Fibroblast of the aortic adventitia (primary cell): ENCODE results near the gene NHERF2. TPM values are rescaled to one million over a fixed set of nuclear protein-coding genes. Genes with fewer than 3 reads are reported as not detected.

Source experiments
- DNase-seq: peaks from one replicate; pipeline ENCODE4 v3.0.0-alpha.2; 2010; ENCODE audit warnings: low read depth
- H3K4me3 ChIP-seq: 2 replicates; pipeline ENCODE4 v1.5.1; 2011; ENCODE audit warnings: low read depth, mild to moderate bottlenecking, control low read depth, low read length, moderate library complexity
- CTCF ChIP-seq: IDR thresholded peaks from 2 replicates; pipeline ENCODE4 v1.5.1; 2011; ENCODE audit warnings: mild to moderate bottlenecking, low read length, control low read depth, inconsistent platforms; ENCODE audit not compliant: insufficient read depth
- total RNA-seq: library from RNA; depleted of rRNA; stranded (reverse); fragments of >200 nt; gene quantifications from 2 replicates; pipeline ENCODE4 v1.2.3, GENCODE V29; 2012; ENCODE audit warnings: low replicate concordance

Gene NHERF2
- total RNA-seq, 1 donor, result 26.3 TPM

GRCh38 chr16:2034696-2035430, 8.2 kb downstream of the NHERF2 start:
- no peak overlapping the region for H3K4me3 ChIP-seq

GRCh38 chr16:2035431-2036199, 8.9 kb downstream of the NHERF2 start:
- H3K4me3 ChIP-seq, result peak overlapping the region; percentile 17
- TF ChIP-seq CTCF, result no peak
- peak; percentile 78 for DNase-seq

More at GRCh38 chr16:2034696-2035430, 8.2 kb downstream of the NHERF2 start:
- no peak for DNase-seq
- no peak for TF ChIP-seq CTCF

GRCh38 chr16:2036200-2036966, 9.7 kb downstream of the NHERF2 start:
- no peak for TF ChIP-seq CTCF
- H3K4me3 ChIP-seq, result no peak overlapping the region

GRCh38 chr16:2037115-2037514, 10.4 kb downstream of the NHERF2 start:
- DNase-seq, result no peak
- no peak for TF ChIP-seq CTCF
- H3K4me3 ChIP-seq, result no peak overlapping the region

More at GRCh38 chr16:2036200-2036966, 9.7 kb downstream of the NHERF2 start:
- DNase-seq, result no peak

- TF ChIP-seq CTCF, result no peak
- no peak overlapping the region for H3K4me3 ChIP-seq
- no peak for DNase-seq
Observed at GRCh38 chr16:2037647-2038381, 11.1 kb downstream of the NHERF2 start.
